DND-41 (cell line): ENCODE measurements around the gene RPL10L.

ENCODE experiments used
- ATAC-seq: fragments of 200-7000 bp; cut with Tn5 transposase; 3 replicates; pipeline ENCODE4 v1.9.1; 2021; ENCODE audit warnings: low read depth; ENCODE audit not compliant: insufficient read depth
- DNase-seq: peaks from one replicate; pipeline ENCODE4 v3.0.0-alpha.2; 2020
- H2AFZ ChIP-seq: 2 replicates; pipeline ENCODE4 v1.6.0; 2012; ENCODE audit warnings: low read depth, low read length
- H3K27ac ChIP-seq: 2 replicates; pipeline ENCODE4 v1.5.1; 2012; ENCODE audit warnings: low read length, inconsistent platforms
- H3K27me3 ChIP-seq: fragments of 200-600 bp; sonication (generic); 2 replicates; pipeline ENCODE4 v1.6.0; 2012; ENCODE audit warnings: low read length, mild to moderate bottlenecking, inconsistent platforms; ENCODE audit not compliant: insufficient read depth, poor library complexity
- H3K36me3 ChIP-seq: 2 replicates; pipeline ENCODE4 v1.5.1; 2012; ENCODE audit warnings: low read length, inconsistent platforms; ENCODE audit not compliant: insufficient read depth
- H3K4me1 ChIP-seq: 2 replicates; pipeline ENCODE4 v1.5.1; 2012; ENCODE audit warnings: mild to moderate bottlenecking, low read length; ENCODE audit not compliant: insufficient read depth
- H3K4me2 ChIP-seq: 2 replicates; pipeline ENCODE4 v1.6.0; 2012; ENCODE audit warnings: mild to moderate bottlenecking, moderate library complexity, low read length, inconsistent platforms; ENCODE audit not compliant: insufficient read depth
- H3K4me3 ChIP-seq, 2 experiments: fragments of 200-600 bp in 1 of 2; shearing (Covaris generic) in 1 of 2; 2 replicates each; pipeline ENCODE4 v1.5.1; 2012 to 2016; ENCODE audit warnings: inconsistent platforms in 2 of 2, low read length in 2 of 2, mild to moderate bottlenecking in 2 of 2, low read depth in 1 of 2, moderate library complexity in 1 of 2
- H3K79me2 ChIP-seq: 2 replicates; pipeline ENCODE4 v1.6.0; 2012; ENCODE audit warnings: low read length, inconsistent platforms; ENCODE audit not compliant: insufficient read depth
- H3K9ac ChIP-seq: 2 replicates; pipeline ENCODE4 v1.6.0; 2012; ENCODE audit warnings: low read depth, mild to moderate bottlenecking, inconsistent platforms, low read length, moderate library complexity
- H3K9me3 ChIP-seq: 2 replicates; pipeline ENCODE4 v1.5.1; 2012; ENCODE audit warnings: low read length, moderate library complexity, mild to moderate bottlenecking, inconsistent platforms; ENCODE audit not compliant: insufficient read depth, severe bottlenecking
- H4K20me1 ChIP-seq: 2 replicates; pipeline ENCODE4 v1.6.0; 2012; ENCODE audit warnings: low read length; ENCODE audit not compliant: insufficient read depth
- EZH2 ChIP-seq: IDR thresholded peaks from 3 replicates; pipeline ENCODE4 v1.6.1; 2012; ENCODE audit warnings: borderline replicate concordance, low read depth, mild to moderate bottlenecking, moderate library complexity, low read length, inconsistent platforms; ENCODE audit not compliant: severe bottlenecking
- TF ChIP-seq, protein P1 (sequence below): IDR thresholded peaks from 2 replicates; pipeline ENCODE4 v1.5.1; 2012; ENCODE audit warnings: borderline replicate concordance, low read length, moderate library complexity, mild to moderate bottlenecking; ENCODE audit not compliant: poor library complexity, severe bottlenecking; ENCODE audit errors: extremely low read depth

The RPL10L gene

GRCh38 chr14:46626876-46627275, 24.7 kb downstream of the RPL10L start:
- Histone ChIP-seq H3K9me3 (no peaks in the 10 kb centered on the region), H3K4me3 (no peak overlapping the region), H3K4me1 (no peaks in the 10 kb centered on the region), H3K36me3 (no peaks in the 10 kb centered on the region), H3K9ac (no peak overlapping the region), H3K4me2 (no peak overlapping the region), H4K20me1 (no peaks in the 10 kb centered on the region), H3K79me2 (no peaks in the 10 kb centered on the region), H2AFZ (no peak overlapping the region), H3K27me3 (no peaks in the 10 kb centered on the region), H3K27ac (no peak overlapping the region)
- ATAC-seq (no peak), DNase-seq (no peak)
- TF ChIP-seq, protein P1, sequence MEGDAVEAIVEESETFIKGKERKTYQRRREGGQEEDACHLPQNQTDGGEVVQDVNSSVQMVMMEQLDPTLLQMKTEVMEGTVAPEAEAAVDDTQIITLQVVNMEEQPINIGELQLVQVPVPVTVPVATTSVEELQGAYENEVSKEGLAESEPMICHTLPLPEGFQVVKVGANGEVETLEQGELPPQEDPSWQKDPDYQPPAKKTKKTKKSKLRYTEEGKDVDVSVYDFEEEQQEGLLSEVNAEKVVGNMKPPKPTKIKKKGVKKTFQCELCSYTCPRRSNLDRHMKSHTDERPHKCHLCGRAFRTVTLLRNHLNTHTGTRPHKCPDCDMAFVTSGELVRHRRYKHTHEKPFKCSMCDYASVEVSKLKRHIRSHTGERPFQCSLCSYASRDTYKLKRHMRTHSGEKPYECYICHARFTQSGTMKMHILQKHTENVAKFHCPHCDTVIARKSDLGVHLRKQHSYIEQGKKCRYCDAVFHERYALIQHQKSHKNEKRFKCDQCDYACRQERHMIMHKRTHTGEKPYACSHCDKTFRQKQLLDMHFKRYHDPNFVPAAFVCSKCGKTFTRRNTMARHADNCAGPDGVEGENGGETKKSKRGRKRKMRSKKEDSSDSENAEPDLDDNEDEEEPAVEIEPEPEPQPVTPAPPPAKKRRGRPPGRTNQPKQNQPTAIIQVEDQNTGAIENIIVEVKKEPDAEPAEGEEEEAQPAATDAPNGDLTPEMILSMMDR = no peak
- TF ChIP-seq EZH2 = no peak
